Prostate gland (tissue), 2 donors: ENCODE measurements around the gene PLAAT5.
"Not testable (repeated sequence)": the region's sequence is repeated elsewhere in the genome, so short reads cannot be mapped to it uniquely, and the experiment has no call there.

Experiments used
- CTCF ChIP-seq, 4 experiments: fragments of 200-600 bp in 2 of 4; fragments of 450-650 bp in 2 of 4; sonication (generic) in 2 of 4; IDR thresholded peaks; 1 replicate in 3 of 4; 2 replicates in 1 of 4; pipeline ENCODE4 v1.5.1; 2016 to 2019; ENCODE audit warnings: antibody characterized with exemption in 4 of 4, mild to moderate bottlenecking in 2 of 4, moderate library complexity in 2 of 4
- POLR2A ChIP-seq: fragments of 450-650 bp; IDR thresholded peaks from one replicate; pipeline ENCODE4 v1.6.1; 2016; ENCODE audit warnings: antibody characterized with exemption, mild to moderate bottlenecking
- POLR2AphosphoS5 ChIP-seq: sonication (generic); formaldehyde crosslinking; IDR thresholded peaks from one replicate; pipeline ENCODE4 v1.6.1; 2017; ENCODE audit warnings: antibody characterized with exemption

- not testable (repeated sequence) for TF ChIP-seq CTCF (IDR thresholded peaks at IDR 0.05); POLR2AphosphoS5; POLR2A
These were observed 38.4 kb upstream of the PLAAT5 start for GRCh38 chr11:63529373-63529772.
